ENCODE measurements around the gene KIF6. TPM values are rescaled to one million over a fixed set of nuclear protein-coding genes. Genes with fewer than 3 reads are reported as not detected.

The KIF6 gene
- total RNA-seq, 1 experiment from 2014 or later: not detected

DNA sequence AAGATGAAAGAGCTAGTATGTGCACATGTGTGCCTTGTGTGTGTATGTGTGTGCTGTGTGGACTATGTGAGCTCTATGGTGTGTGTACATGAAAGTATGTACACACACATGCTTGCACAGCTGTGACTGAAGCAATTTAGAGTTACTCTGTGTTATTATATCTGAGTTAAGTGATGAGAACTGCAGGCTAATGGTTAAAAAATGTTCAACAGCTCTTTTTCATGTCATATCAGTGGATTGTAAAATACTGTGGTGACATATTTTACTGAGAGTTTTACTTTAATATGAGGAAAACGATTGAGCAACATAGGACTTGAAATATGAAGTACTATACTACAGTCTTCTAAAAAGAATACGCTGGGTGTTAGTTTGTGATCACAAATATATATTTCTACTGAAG lies 207.0 kb downstream of the KIF6 start (continued):
- TF ChIP-seq, protein P1, sequence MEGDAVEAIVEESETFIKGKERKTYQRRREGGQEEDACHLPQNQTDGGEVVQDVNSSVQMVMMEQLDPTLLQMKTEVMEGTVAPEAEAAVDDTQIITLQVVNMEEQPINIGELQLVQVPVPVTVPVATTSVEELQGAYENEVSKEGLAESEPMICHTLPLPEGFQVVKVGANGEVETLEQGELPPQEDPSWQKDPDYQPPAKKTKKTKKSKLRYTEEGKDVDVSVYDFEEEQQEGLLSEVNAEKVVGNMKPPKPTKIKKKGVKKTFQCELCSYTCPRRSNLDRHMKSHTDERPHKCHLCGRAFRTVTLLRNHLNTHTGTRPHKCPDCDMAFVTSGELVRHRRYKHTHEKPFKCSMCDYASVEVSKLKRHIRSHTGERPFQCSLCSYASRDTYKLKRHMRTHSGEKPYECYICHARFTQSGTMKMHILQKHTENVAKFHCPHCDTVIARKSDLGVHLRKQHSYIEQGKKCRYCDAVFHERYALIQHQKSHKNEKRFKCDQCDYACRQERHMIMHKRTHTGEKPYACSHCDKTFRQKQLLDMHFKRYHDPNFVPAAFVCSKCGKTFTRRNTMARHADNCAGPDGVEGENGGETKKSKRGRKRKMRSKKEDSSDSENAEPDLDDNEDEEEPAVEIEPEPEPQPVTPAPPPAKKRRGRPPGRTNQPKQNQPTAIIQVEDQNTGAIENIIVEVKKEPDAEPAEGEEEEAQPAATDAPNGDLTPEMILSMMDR (IDR thresholded peaks at IDR 0.05 in 2 of 3, conservative IDR thresholded peaks at IDR 0.05 in 1 of 3; ENCODE audit: borderline replicate concordance in 1 of 3, insufficient read depth in 1 of 3, low read depth in 2 of 3, low read length in 2 of 3): no peak
- TF ChIP-seq JUND (IDR thresholded peaks at IDR 0.05) (no peak), FOSL1 (IDR thresholded peaks at IDR 0.05; ENCODE audit: low read depth) (no peak), RAD21 (IDR thresholded peaks at IDR 0.05; ENCODE audit: low read depth) (no peak), YY1 (IDR thresholded peaks at IDR 0.05; ENCODE audit: extremely low read depth, insufficient replicate concordance, low read depth, low read length) (no peak), EGR1 (IDR thresholded peaks at IDR 0.05; ENCODE audit: low read depth) (no peak), CBX3 (IDR thresholded peaks at IDR 0.05; ENCODE audit: low read depth) (no peak), ELF1 (IDR thresholded peaks at IDR 0.05; ENCODE audit: borderline replicate concordance, low read depth) (no peak)

- RAD21 ChIA-PET (ENCODE audit: low non-redundant PET in 1 of 2, low total read pairs in 2 of 2, uncharacterized antibody in 2 of 2, unreplicated experiment in 2 of 2): no interaction called here
- no peak overlapping the region for H3K4me3 ChIP-seq (replicated peaks in 1 of 2; ENCODE audit: low read depth in 1 of 2, low read length in 2 of 2)
- intact Hi-C loops (cut with micrococcal nuclease): no loop called here
- H3K4me2 ChIP-seq (ENCODE audit: low read length): no peak overlapping the region
- no TSS peak for BruUV-seq (replicated peaks)
- no peaks in the 10 kb centered on the region for H3K9me3 ChIP-seq (ENCODE audit: control insufficient read depth in 1 of 2, insufficient read depth in 1 of 2, low read depth in 1 of 2, low read length in 2 of 2)
- no peaks in the 10 kb centered on the region for H4K20me1 ChIP-seq (ENCODE audit: insufficient read depth)
- no peaks in the 10 kb centered on the region for H3K9me2 ChIP-seq (ENCODE audit: insufficient read depth)
- no peak overlapping the region for H3K9ac ChIP-seq (ENCODE audit: low read length)
- DNase-seq (ENCODE audit: low read depth, low spot score): no peak
- POLR2A ChIA-PET: no interaction called here
- no peaks in the 10 kb centered on the region for H3K4me1 ChIP-seq (ENCODE audit: control insufficient read depth in 1 of 2, insufficient read depth in 2 of 2, low read length in 2 of 2)
- no peaks in the 10 kb centered on the region for H3K79me2 ChIP-seq (ENCODE audit: insufficient read depth, low read length)
- H2AFZ ChIP-seq (ENCODE audit: low read depth, low read length, poor library complexity, severe bottlenecking): no peak overlapping the region
- no peak overlapping the region for H3K27ac ChIP-seq (ENCODE audit: low read depth, low read length)
- peaks cover 80% of the 10 kb centered on the region for H3K27me3 ChIP-seq (ENCODE audit: insufficient read depth, low read length)
- no peak for ATAC-seq
- CTCF ChIA-PET: no interaction called here
- H3K36me3 ChIP-seq (ENCODE audit: control insufficient read depth in 1 of 2, insufficient read depth in 2 of 2, low read length in 2 of 2): no peaks in the 10 kb centered on the region
- TF ChIP-seq RAD21 (IDR thresholded peaks at IDR 0.05; ENCODE audit: low read depth) (no peak), ZNF274 (IDR thresholded peaks at IDR 0.05; ENCODE audit: low read depth, low read length) (no peak), ZBTB33 (IDR thresholded peaks at IDR 0.05; ENCODE audit: extremely low read depth, insufficient replicate concordance, low read length) (no peak), ELF1 (IDR thresholded peaks at IDR 0.05; ENCODE audit: borderline replicate concordance, low read depth) (no peak), JUND (IDR thresholded peaks at IDR 0.05) (no peak), TCF7L2 (IDR thresholded peaks at IDR 0.05; ENCODE audit: borderline replicate concordance, extremely low read depth, insufficient read depth, insufficient read length) (no peak), SRF (IDR thresholded peaks at IDR 0.05; ENCODE audit: low read depth) (no peak), ZFX (IDR thresholded peaks at IDR 0.05) (no peak), POLR2A (IDR thresholded peaks at IDR 0.05; ENCODE audit: borderline replicate concordance, extremely low read depth, insufficient read depth, insufficient read length) (no peak), YY1 (IDR thresholded peaks at IDR 0.05; ENCODE audit: extremely low read depth, insufficient replicate concordance, low read depth, low read length) (no peak), POLR2AphosphoS5 (IDR thresholded peaks at IDR 0.05; ENCODE audit: low read depth, low read length) (no peak), CBX3 (IDR thresholded peaks at IDR 0.05; ENCODE audit: low read depth) (no peak)
- TF ChIP-seq, protein P2, sequence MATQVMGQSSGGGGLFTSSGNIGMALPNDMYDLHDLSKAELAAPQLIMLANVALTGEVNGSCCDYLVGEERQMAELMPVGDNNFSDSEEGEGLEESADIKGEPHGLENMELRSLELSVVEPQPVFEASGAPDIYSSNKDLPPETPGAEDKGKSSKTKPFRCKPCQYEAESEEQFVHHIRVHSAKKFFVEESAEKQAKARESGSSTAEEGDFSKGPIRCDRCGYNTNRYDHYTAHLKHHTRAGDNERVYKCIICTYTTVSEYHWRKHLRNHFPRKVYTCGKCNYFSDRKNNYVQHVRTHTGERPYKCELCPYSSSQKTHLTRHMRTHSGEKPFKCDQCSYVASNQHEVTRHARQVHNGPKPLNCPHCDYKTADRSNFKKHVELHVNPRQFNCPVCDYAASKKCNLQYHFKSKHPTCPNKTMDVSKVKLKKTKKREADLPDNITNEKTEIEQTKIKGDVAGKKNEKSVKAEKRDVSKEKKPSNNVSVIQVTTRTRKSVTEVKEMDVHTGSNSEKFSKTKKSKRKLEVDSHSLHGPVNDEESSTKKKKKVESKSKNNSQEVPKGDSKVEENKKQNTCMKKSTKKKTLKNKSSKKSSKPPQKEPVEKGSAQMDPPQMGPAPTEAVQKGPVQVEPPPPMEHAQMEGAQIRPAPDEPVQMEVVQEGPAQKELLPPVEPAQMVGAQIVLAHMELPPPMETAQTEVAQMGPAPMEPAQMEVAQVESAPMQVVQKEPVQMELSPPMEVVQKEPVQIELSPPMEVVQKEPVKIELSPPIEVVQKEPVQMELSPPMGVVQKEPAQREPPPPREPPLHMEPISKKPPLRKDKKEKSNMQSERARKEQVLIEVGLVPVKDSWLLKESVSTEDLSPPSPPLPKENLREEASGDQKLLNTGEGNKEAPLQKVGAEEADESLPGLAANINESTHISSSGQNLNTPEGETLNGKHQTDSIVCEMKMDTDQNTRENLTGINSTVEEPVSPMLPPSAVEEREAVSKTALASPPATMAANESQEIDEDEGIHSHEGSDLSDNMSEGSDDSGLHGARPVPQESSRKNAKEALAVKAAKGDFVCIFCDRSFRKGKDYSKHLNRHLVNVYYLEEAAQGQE (IDR thresholded peaks at IDR 0.05; ENCODE audit: low read depth): no peak
- TF ChIP-seq, protein P3, sequence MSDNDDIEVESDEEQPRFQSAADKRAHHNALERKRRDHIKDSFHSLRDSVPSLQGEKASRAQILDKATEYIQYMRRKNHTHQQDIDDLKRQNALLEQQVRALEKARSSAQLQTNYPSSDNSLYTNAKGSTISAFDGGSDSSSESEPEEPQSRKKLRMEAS (IDR thresholded peaks at IDR 0.05): no peak
- TF ChIP-seq, protein P4, sequence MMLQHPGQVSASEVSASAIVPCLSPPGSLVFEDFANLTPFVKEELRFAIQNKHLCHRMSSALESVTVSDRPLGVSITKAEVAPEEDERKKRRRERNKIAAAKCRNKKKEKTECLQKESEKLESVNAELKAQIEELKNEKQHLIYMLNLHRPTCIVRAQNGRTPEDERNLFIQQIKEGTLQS (IDR thresholded peaks at IDR 0.05): no peak
These were observed 207.5 kb downstream of the KIF6 start for GRCh38 chr6:39517756-39518155.
